SU-DHL-6 (cell line): ENCODE data around the gene HIP1R.

ENCODE experiments used
- CTCF ChIP-seq: fragments of 200-600 bp; sonication (generic); IDR thresholded peaks from one replicate; pipeline ENCODE4 v1.5.1; 2017; ENCODE audit warnings: antibody characterized with exemption, mild to moderate bottlenecking, low read length, moderate library complexity; ENCODE audit not compliant: insufficient read depth, poor library complexity, severe bottlenecking
- EZH2phosphoT487 ChIP-seq: fragments of 200-600 bp; sonication (generic), shearing (Covaris generic); conservative IDR thresholded peaks from 2 replicates; pipeline ENCODE4 v1.6.1; 2018; ENCODE audit warnings: mild to moderate bottlenecking, antibody characterized with exemption, low read length, moderate library complexity, mixed read lengths

- TF ChIP-seq CTCF (no peak), EZH2phosphoT487 (no peak)
Observed at GRCh38 chr12:122861587-122861970, 26.3 kb downstream of the HIP1R start.
